CD4-positive, alpha-beta T cell treated with Interleukin-1 beta for 1 hour (primary cell): ENCODE data around the gene B4GALT4.
"Not testable (repeated sequence)": the region's sequence is repeated elsewhere in the genome, so short reads cannot be mapped to it uniquely, and the experiment has no call there.

Source experiments
- DNase-seq, 2 donors: peaks; one replicate each; pipeline ENCODE4 v3.0.0-alpha.2; 2020 to 2022

The B4GALT4 gene

DNA sequence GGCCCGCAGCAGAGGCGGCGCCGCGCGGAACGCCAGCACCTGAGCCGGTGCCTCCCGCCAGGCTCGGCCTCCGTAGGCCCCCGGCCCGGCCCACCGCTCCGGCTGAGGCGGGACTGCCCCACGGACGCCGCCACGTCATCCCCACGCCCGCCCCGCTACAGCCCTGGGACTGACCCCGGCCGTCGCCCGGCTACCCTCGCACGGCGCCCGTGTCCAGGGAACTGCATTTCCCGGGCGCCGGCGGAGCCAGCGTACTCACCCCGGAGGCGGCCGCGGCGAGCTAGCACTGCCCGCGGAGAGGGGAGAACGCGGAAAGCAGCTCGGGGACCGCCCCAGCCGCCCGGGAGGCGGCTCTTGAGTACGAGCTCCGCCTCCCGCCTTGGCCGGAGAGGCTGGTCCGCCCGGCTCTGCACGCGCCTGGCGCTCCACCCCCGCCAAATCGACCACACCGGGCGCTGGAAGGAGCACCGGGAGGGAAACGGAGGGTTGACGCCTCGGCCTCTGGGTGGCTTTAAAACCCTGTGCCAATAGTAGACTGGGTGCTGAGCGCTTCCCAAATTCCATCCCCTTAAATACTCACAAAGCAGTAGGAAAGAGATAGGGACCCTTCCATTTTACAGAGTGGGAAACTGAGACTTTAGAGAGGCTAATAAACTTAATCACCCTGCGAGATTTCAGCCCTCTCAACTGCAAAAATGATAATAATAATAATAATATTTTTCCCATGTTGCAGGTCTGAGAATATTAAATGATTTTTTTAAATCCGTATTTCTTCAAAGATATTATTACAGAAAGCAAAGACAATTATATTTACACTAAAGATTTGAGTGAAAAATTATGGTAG is at the start of gene B4GALT4:
Gene B4GALT4, minus strand, starts transcription at position 288 of the 844 bp plus-strand sequence. CDS start 10,779 bp downstream, outside the sequence.
- DNase-seq = peak; percentile 73 to 78

- DNase-seq = peak in 1 of 2 donors; percentile 24
Observed at GRCh38 chr3:119289404-119289770, 48.7 kb upstream of the B4GALT4 start.

DNA sequence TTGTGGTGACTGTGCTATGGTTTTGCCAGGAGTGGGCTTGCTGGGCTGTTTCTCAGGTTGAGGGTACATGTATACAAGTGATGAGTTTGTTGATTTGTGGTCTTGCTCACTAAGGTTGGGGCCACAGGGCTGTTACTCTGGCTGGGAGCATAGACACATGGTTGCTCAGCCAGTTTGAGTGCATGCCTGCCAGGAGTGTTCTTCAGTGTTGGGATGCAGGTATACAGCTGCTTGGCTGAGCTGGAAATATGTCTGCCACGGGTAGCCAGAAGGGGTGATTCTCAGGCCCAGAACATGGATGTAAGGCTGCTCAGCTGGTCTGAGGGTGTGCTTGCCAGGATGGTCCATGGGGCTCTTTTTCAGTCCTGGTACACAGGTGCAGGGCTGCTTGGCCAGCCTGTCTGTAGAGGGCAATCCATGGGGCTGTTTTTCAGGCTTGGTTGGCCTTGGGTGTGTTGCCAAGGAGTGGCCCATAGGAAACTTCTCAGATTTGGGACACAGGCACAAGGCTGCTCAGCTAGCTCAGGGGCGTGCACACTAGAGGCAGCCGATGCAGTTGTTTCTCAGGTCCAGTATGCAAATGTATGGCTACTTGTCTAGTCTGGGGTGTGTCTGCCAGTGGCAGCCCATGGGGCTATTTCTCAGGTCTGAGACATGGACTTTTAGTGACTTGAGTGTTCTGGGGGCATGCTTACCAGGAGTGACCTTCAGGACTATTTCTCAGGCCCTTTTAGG is 48.2 kb upstream of the B4GALT4 start:
- no peak for DNase-seq

GRCh38 chr3:119279584-119280243 is 39.0 kb upstream of the B4GALT4 start:
- DNase-seq = no peak

GRCh38 chr3:119279101-119279554 is 38.5 kb upstream of the B4GALT4 start:
- DNase-seq = no peak

GRCh38 chr3:119276680-119277079 is 36.0 kb upstream of the B4GALT4 start:
- no peak for DNase-seq

DNA sequence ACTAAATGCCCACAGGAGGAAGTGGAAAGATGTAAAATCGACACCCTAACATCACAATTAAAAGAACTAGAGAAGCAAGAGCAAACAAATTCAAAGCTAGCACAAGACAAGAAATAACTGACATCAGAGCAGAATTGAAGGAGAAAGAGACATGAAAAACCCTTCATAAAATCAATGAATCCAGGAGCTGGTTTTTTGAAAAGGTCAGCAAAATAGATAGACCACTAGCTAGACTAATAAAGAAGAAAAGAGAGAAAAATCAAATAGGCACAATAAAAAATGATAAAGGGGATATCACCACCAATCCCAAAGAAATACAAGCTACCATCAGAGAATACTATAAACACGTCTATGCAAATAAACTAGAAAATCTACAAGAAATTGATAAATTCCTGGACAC is 29.5 kb upstream of the B4GALT4 start:
- not testable (repeated sequence) for DNase-seq

DNA sequence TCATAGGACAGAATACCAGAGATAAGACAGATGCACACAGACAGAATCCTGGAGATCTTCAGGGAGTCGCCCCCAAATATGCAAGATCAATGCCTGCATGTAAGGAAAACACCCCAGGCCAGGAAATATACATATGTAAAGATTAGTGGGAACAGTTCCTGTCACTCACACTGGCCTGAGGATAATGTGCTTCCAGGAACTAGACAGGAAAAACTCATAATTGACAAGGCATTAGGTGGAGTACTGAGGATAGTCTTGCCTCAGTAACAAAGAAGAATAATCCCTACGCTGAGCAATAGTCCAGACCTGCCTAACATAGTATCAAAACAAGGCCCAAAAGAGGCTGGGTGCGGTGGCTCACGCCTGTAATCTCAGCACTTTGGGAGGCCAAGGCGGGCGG is 20.4 kb upstream of the B4GALT4 start:
- no peak for DNase-seq

GRCh38 chr3:119259821-119260220 is 19.1 kb upstream of the B4GALT4 start:
- DNase-seq = no peak

DNA sequence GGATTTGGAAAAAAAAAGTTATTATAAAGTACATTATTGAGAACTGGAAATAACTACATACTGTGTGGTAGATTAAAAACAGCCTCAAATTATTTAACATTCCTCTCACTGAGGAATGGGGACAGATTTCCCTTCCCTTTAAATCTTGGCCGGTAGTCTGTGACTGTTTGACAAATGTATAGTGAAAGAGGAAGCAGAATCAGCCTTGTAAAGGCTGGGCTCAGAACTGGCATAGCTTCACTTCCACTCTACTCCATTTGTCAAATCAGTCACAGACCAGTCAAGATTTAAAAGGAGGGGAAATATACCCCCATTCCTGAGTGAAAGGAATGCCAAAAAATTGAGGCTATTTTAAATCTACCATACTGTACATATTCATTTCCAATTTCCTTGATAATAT is 18.2 kb upstream of the B4GALT4 start:
- DNase-seq = no peak

DNA sequence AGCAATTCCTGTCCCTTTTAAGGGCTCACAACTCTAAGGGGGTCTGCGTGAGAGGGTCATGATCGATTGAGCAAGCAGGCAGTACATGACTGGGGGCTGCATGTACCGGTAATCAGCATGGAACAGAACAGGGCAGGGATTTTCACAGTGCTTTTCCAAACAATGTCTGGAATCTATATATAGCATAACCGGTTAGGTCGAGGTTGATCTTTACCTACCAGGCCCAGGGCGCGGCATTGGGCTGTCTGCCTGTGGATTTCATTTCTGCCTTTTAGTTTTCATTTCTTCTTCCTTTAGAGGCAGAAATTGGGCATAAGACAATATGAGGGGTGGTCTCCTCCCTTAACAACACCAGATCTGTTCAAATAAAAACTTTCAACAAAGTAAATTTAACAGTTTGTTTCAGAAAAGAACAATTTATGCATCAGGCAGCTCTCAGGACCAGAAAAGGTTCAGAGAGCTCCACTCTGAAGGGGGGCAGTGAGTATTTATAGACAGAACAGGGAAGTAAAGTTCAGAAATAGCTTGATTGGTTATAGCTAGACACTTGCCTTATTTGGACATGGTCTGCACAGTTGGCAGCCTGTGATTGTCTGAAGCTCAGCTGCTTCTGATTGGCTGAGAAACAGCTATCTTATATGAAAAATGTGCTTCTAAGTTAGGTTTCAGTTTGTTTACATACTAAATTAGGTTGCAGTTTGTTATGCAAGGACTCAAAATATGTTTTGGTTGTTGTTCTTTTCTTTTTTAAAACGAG is 17.2 kb upstream of the B4GALT4 start:
- DNase-seq = no peak

DNA sequence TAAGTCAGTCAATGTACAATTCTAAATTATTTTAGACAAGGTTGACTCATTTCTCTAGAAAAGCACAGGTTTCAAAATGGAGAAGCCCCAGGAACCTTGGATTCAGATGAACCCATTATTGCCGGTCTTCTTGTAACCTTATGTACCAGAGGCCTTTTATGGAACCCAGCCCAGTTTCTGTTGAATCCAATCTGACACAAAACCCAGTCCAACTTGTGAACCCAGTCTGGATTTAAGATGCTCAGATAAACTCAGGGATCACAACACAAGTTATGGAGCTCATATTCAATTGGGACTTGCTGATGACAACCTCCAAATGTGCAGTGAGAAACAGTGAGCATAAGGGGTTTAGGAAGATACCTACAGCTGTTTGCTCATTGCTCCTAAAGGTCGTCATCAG is 16.4 kb upstream of the B4GALT4 start:
- DNase-seq = no peak

GRCh38 chr3:119255214-119255613 is 14.5 kb upstream of the B4GALT4 start:
- no peak for DNase-seq

GRCh38 chr3:119245778-119246177 is 5.1 kb upstream of the B4GALT4 start:
- no peak for DNase-seq

DNA sequence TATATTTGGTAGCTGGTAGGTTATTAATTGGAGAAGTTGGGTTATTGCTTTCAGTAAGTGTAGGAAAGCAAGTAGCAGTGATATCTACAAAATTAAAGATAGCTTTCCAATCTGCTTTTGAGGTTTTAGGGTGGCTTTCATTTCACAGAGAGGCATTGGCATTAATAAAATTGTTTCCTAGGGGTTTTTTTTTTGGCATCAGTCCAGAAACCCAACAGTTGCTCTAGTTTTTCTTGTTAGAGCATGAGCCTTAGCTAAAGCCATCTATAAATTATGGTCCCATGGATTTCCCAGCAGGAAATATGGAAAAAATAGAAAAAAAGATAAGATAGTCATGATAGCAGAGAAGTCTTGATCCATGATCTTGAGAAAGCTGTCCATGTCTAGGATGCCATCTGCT is 3.0 kb upstream of the B4GALT4 start:
- DNase-seq = no peak

DNA sequence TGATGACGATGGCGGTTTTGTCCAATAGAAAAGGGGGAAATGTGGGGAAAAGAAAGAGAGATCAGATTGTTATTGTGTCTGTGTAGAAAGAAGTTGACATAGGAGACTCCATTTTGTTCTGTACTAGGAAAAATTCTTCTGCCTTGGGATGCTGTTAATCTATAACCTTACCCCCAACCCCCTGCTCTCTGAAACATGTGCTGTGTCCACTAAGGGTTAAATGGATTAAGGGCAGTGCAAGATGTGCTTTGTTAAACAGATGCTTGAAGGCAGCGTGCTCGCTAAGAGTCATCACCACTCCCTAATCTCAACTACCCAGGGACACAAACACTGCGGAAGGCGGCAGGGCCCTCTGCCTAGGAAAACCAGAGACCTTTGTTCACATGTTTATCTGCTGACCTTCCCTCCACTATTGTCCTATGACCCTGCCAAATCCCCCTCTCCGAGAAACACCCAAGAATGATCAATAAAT is 2.4 kb upstream of the B4GALT4 start:
- DNase-seq = not testable (repeated sequence)

- DNase-seq = not testable (repeated sequence)
Observed at GRCh38 chr3:119242387-119243057, 1.8 kb upstream of the B4GALT4 start.

DNA sequence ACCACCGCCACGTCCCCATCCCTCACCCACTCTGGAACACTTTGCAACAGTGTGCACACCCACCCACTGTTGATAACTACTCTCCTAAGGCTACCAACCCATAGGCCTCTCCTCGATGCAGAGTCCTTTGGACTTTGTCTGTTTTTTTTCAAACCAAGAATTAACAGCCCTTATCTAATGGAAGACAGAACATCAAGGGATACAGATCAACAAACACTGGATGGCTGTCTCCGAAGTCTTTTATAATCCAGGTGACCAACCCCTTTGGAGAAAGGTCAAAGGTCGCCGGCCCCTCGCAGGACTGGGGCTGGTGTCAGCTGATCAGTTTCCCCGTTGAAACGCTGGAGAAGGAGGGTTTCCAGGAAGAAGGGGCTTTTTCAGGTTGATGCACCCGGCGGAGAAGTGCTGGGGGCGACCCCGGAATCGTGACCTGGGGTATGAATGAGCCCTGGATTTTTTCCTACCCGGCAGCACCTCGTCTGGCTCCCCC is 532 bp downstream of the B4GALT4 start:
- no peak for DNase-seq

- DNase-seq = no peak
Observed at GRCh38 chr3:119239206-119239820, 1.4 kb downstream of the B4GALT4 start.

GRCh38 chr3:119238363-119238762 is 2.3 kb downstream of the B4GALT4 start:
- DNase-seq = no peak

GRCh38 chr3:119237299-119237698 is 3.4 kb downstream of the B4GALT4 start:
- no peak for DNase-seq
